Glomerular endothelial cell (primary cell): Measurements from ENCODE around the gene CNKSR1. TPM values are rescaled to one million over a fixed set of nuclear protein-coding genes. Genes with fewer than 3 reads are reported as not detected.
"Not testable (repeated sequence)": the region's sequence is repeated elsewhere in the genome, so short reads cannot be mapped to it uniquely, and the experiment has no call there.

Source experiments
- DNase-seq: peaks from one replicate; pipeline ENCODE4 v3.0.0-alpha.2; 2011; ENCODE audit warnings: low read depth, low spot score; ENCODE audit errors: extremely low read depth
- total RNA-seq: library from RNA; depleted of rRNA; stranded (reverse); fragments of >200 nt; gene quantifications from 2 replicates; pipeline ENCODE4 v1.2.3, GENCODE V29; 2015

The CNKSR1 gene
- total RNA-seq, 1 donor from 2014 or later = not detected

DNA sequence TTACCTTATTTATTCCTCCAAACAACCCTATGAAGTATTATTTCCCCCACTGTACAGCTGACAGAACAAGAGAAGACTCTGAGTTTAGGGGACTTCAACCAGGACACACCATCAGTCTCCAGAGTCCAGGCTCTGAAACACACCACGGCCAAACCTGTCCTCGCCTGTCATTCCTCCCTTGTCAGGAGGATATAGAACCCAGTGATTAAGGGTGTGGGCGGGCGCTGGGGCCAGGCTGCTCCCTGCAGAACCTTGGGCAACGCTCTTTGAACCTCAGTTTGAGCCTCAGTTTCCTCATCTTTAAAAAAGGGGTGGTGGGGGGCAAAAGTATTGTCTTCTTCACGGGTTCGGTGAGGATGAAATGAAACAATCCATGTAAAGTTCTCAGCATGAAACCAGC, 47.3 kb downstream of the CNKSR1 start:
- DNase-seq = no peak

DNA sequence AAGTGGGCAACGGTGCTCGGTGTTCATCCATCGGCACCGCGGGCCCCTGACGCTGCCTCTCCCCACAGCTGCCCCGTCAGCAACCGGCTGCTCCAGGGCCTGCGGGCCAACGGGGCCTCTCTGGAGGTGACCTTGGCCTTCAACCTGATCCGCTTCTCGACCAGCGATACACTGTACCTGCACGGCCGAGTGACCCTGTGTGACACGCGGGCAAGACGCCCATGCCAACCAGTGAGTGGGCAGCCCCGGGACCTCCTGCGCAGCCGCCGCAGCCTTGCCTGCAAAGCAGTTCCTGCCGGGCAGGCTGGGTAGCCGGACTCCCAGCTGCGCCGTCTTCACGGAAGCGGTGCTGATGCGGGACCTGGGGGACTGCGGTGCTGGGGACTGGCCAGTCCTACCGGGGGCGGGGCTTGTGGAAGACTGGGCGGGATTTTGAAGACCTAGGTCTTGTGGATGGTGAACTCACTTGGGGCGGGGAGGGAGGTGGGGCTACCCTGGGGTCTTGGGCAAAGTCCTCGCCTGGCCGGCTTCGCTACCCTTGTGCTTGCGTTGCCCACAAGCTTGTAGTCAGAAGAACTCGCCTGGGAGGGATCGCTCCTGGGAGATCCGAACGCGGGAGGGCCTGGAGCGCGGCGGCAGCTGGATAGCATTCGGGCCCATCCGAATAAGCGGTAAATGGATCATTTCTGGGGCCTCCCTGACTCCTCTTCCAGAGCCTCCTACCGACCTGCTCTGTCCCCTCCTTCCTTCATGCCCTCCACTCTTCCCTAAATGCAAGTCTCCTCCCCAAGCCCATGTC, 47.9 kb downstream of the CNKSR1 start:
- DNase-seq = no peak

DNA sequence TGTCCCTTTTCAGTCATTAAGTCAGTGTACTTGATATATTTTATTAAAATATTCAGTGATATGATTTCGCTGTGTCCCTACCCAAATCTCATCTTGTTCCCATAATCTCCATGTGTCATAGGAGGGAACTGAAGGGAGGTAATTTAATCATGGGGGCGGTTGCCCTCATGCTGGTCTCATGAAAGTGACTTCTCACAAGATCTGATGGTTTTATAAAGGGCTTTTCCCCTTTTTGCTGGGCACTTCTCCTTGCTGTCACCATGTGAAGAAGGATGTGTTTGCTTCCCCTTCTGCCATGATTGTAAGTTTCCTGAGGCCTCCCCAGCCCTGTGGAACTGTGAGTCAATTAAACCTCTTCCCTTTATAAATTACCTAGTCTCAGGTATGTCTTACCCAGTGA, 53.4 kb downstream of the CNKSR1 start:
- DNase-seq = not testable (repeated sequence)

DNA sequence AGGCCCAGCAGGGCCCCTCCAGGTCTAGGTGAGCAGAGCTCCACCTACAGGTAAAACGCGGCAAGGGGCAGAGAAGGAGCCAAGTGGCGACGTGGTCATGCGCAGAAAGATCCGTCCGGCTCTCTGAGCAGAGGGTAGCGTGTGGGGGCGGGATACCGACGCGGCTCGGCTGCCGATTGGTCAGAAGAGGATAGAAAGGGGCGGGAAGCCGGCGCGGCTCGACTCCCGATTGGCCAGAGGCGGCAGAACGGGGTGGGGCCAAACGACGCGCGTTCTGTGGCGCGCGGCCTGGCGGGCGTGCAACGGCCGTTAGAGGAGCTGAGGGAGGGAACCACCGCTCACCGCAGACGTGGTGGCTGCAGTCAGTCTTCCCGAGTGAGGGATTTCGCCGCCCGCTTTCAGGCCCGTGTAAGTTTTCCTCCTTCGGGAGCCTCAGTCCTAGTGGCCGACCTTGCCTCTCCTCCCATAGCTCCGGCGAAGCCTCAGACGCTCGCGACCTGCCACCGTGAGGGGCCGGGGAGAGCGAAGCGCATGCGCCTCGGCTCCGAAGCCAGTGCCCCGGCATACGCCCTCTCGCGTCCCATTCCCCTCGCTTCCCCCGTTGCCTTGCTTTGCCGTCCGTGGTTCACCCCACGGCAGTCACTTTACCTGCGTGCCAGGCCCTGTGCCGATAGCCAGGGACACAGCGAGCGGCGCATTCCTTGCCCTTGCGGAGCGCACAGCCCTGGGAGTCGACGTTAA, 56.8 kb downstream of the CNKSR1 start, which contains the start of gene CEP85:
CEP85 (plus strand) TSS at position 298 of the 741 bp plus-strand sequence. CDS start 5,584 bp downstream, outside the sequence.
- peak; percentile 86 for DNase-seq

DNA sequence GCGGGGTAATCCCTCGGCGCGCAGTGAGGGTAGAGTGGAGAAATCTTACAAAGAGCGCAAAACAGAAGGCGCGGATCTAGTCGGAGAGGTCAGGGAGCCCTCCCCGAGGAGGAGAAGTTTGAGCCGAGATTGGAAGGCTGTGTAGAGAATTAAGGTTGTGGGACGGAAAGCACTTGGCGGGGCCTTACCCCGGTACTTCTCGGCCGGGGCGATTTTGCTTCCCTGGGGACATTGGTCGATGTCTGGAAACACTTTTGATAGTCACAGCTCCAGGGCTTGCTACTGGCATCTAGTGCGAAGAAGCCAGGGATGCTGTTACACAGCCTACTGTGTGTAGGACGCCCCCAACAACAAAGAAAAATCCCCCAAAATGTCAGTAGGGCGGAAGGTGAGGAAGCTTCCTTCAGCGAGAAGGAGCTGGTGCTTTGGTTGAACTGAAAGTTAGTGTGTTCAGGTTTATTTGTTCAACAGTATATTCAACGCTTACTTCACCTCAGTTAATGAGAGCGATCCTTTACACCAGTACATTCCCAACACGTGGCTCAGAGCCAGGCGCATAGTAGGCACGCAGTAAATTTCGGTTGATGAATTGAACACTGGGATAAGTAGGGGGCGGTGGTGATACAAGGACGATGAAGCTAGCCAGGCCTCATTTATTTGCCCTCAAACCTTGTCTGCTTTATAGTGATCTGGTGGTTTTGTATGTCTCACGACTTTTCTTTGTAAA, 57.5 kb downstream of the CNKSR1 start:
- no peak for DNase-seq

GRCh38 chr1:26237230-26237966, 60.1 kb downstream of the CNKSR1 start:
- no peak for DNase-seq

Other genes starting within 250 kb of the CNKSR1 start
- 8.2 and 10.5 TPM in 2 replicates for gene PAFAH2, start 179.4 kb upstream of the CNKSR1 start, total RNA-seq
- 0.06 TPM in 1 of 2 replicates, not detected in the other for gene EXTL1, start 155.7 kb upstream of the CNKSR1 start, total RNA-seq
- gene SLC30A2, start 131.4 kb upstream of the CNKSR1 start, total RNA-seq = not detected in 2 replicates
- not detected in 2 replicates for gene TRIM63, start 109.9 kb upstream of the CNKSR1 start, total RNA-seq
- gene PDIK1L, start 65.7 kb upstream of the CNKSR1 start, total RNA-seq = 1.8 and 5.4 TPM in 2 replicates
- 4.1 and 5.8 TPM in 2 replicates for gene FAM110D, start 18.4 kb upstream of the CNKSR1 start, total RNA-seq
- not detected in 2 replicates for gene C1orf232, start 8.5 kb upstream of the CNKSR1 start, total RNA-seq
- 26.5 and 27.2 TPM in 2 replicates for gene ZNF593, start 7.6 kb upstream of the CNKSR1 start, total RNA-seq
- not detected in 2 replicates for gene ZNF593OS, start 5.7 kb upstream of the CNKSR1 start, total RNA-seq
- not detected in 2 replicates for gene CATSPER4, start 13.1 kb downstream of the CNKSR1 start, total RNA-seq
- 7.4 and 7.9 TPM in 2 replicates for gene CEP85, start 56.7 kb downstream of the CNKSR1 start, total RNA-seq
- gene SH3BGRL3, start 102.6 kb downstream of the CNKSR1 start, total RNA-seq = 258 and 260 TPM in 2 replicates
- gene UBXN11, start 129.1 kb downstream of the CNKSR1 start, total RNA-seq = 1.9 and 5.0 TPM in 2 replicates
- gene CD52, start 140.5 kb downstream of the CNKSR1 start, total RNA-seq = not detected in 2 replicates
- under 0.01 TPM in 1 of 2 replicates, not detected in the other for gene CRYBG2, start 176.6 kb downstream of the CNKSR1 start, total RNA-seq
- gene ZNF683, start 195.3 kb downstream of the CNKSR1 start, total RNA-seq = not detected in 2 replicates
- gene LIN28A, start 233.3 kb downstream of the CNKSR1 start, total RNA-seq = 0.05 and 0.06 TPM in 2 replicates